Aorta (tissue), 5 donors: ENCODE results near the gene TLR9. TPM values are rescaled to one million over a fixed set of nuclear protein-coding genes. Genes with fewer than 3 reads are reported as not detected.

Experiments
- ATAC-seq: fragments of 200-7000 bp; cut with Tn5 transposase; one replicate; pipeline ENCODE4 v1.9.1; 2022; ENCODE audit warnings: moderate library complexity; ENCODE audit not compliant: low FRiP score
- DNase-seq, 2 donors: peaks; one replicate each; pipeline ENCODE4 v3.0.0-alpha.2; 2020
- H3K27ac ChIP-seq, 2 donors: one replicate each; pipeline ENCODE4 v1.5.1; 2013; ENCODE audit warnings: low read length in 2 of 2, mild to moderate bottlenecking in 2 of 2, moderate library complexity in 2 of 2, control low read depth in 1 of 2, inconsistent platforms in 1 of 2, low read depth in 1 of 2
- H3K27me3 ChIP-seq, 2 donors: one replicate each; pipeline ENCODE4 v1.6.1; 2013; ENCODE audit warnings: control low read depth in 1 of 2, low read length in 1 of 2, mild to moderate bottlenecking in 1 of 2, moderate library complexity in 1 of 2; ENCODE audit not compliant: insufficient read depth in 2 of 2, control insufficient read depth in 1 of 2
- H3K36me3 ChIP-seq, 2 donors: one replicate each; pipeline ENCODE4 v1.6.1; 2013; ENCODE audit warnings: control low read depth in 1 of 2, low read length in 1 of 2, mild to moderate bottlenecking in 1 of 2; ENCODE audit not compliant: insufficient read depth in 2 of 2, control insufficient read depth in 1 of 2
- H3K4me1 ChIP-seq, 2 donors: one replicate each; pipeline ENCODE4 v1.6.1; 2013; ENCODE audit warnings: low read length in 2 of 2, control low read depth in 1 of 2, mild to moderate bottlenecking in 1 of 2, moderate library complexity in 1 of 2; ENCODE audit not compliant: insufficient read depth in 2 of 2, control insufficient read depth in 1 of 2
- H3K4me3 ChIP-seq, 2 donors: one replicate each; pipeline ENCODE4 v1.5.1; 2013; ENCODE audit warnings: low read length in 2 of 2, control low read depth in 1 of 2, mild to moderate bottlenecking in 1 of 2
- H3K9me3 ChIP-seq: one replicate; pipeline ENCODE4 v1.6.1; 2013; ENCODE audit warnings: mild to moderate bottlenecking, low read length; ENCODE audit not compliant: control insufficient read depth
- WGBS, 2 donors: extraction: QIAGEN DNeasy Blood & Tissue Kit; methylation state at CpG; one replicate each; pipeline ENCODE4 v1.1.7; 2013; 5-methylcytosine and 5-hydroxymethylcytosine counted together
- intact Hi-C, 2 donors: fragments of 100-400 bp; cut with DNase I; formaldehyde crosslinking; loops; one replicate each; pipeline versions ENCODE4 v1.14.2 to v1.15.0; 2022
- polyA plus RNA-seq, 2 donors: library from polyadenylated mRNA; stranded (reverse); fragments of 200-250 nt; gene quantifications; one replicate each; pipeline ENCODE4 v1.2.3, GENCODE V29; 2013
- total RNA-seq, 2 donors: library from RNA; stranded (reverse); fragmentation: NEBNext Ultra II Directional; extraction: Animal tissue kit (Norgen Biotek cat#: 25700); gene quantifications; one replicate each; pipeline ENCODE4 v1.2.1, GENCODE V29; 2021
- donor health status: healthy with polysubstance abuse.
- donor health status: Bipolar disorder and iron deficiency.
- donor health status: DM: no; HTN: no; CAD: no.
- donor health status: DM: no; HTN: no; CAD: no.
- donor health status: DM: yes; HTN: yes; CAD: no.

The TLR9 gene
- total and polyA plus RNA-seq, 4 donors = 0.42 to 0.81 TPM; not detected in 2

- intact Hi-C loops = no loop called here
- H3K36me3 ChIP-seq = peaks cover 0 to 5% of the 10 kb centered on the region in 2 donors
- no peaks in the 10 kb centered on the region for H3K4me1 ChIP-seq
These were observed 27.4 kb downstream of the TLR9 start, which contains the start of gene ALAS1 for GRCh38 chr3:52197842-52198625. Gene ALAS1 (plus strand): TSS chr3:52198160. CDS start chr3:52199242, 1,082 bp downstream.

GRCh38 chr3:52197499-52197841, 28.0 kb downstream of the TLR9 start:
- Histone ChIP-seq H3K4me3 (peak overlapping the region; percentile 38 to 51), H3K36me3 (peaks cover 0 to 1% of the 10 kb centered on the region in 2 donors), H3K27me3 (no peaks in the 10 kb centered on the region), H3K4me1 (no peaks in the 10 kb centered on the region), H3K27ac (peak overlapping the region in 1 of 2 donors; percentile 12), H3K9me3 (no peaks in the 10 kb centered on the region)
- ATAC-seq = no peak
- intact Hi-C loops = no loop called here
- WGBS, 2 donors = 50 to 55% methylated on average over 10 of the region's 10 CpGs
- DNase-seq = no peak

More at GRCh38 chr3:52197842-52198625, 27.4 kb downstream of the TLR9 start, which contains the start of gene ALAS1:
- DNase-seq = peak; percentile 95 to 97
- 0 to 1% methylated on average over 71 of the region's 71 CpGs for WGBS, 2 donors
- Histone ChIP-seq H3K27me3 (no peaks in the 10 kb centered on the region), H3K4me3 (peak within 1 kb of the TSS; percentile 51 to 79), H3K27ac (peak within 1 kb of the TSS in 1 of 2 donors; percentile 22), H3K9me3 (no peaks in the 10 kb centered on the region)
- ATAC-seq = peak; percentile 95

DNA sequence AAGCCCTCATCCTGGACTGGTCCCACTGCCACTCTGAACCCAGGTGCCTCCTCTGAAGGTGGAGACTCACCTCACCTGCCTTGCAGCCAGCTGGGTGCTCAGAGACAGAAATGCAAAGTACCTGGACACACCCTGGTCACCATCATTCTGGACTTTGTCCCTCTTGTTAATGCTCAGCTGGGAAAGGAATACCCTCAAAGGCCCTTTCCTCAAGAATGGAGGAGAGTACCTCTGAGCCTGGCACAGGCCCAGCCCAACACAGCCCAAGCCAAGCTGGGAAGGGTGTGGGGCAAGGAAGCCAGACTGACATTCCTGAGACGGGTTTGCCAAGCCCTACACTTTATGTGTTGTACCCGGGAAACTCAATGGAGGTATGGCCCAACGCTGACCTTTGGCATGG, 28.5 kb downstream of the TLR9 start:
- no peak for DNase-seq
- H3K4me1 ChIP-seq = no peaks in the 10 kb centered on the region
- intact Hi-C loops = no loop called here
- 33 to 42% methylated on average over 3 of the region's 3 CpGs for WGBS, 2 donors
- no peak overlapping the region for H3K4me3 ChIP-seq
- H3K27ac ChIP-seq = no peak overlapping the region
- no peaks in the 10 kb centered on the region for H3K27me3 ChIP-seq
- ATAC-seq = peak; percentile 1
- H3K9me3 ChIP-seq = no peaks in the 10 kb centered on the region
- H3K36me3 ChIP-seq = no peaks in the 10 kb centered on the region

- no peaks in the 10 kb centered on the region for H3K4me1 ChIP-seq
- H3K9me3 ChIP-seq = no peaks in the 10 kb centered on the region
- 88 to 91% methylated on average over 10 of the region's 10 CpGs for WGBS, 2 donors
- H3K36me3 ChIP-seq = no peaks in the 10 kb centered on the region
- H3K27me3 ChIP-seq = no peaks in the 10 kb centered on the region
- H3K27ac ChIP-seq = no peak overlapping the region
- no peak overlapping the region for H3K4me3 ChIP-seq
- ATAC-seq (peak; percentile 1), DNase-seq (peak in 1 of 2 donors; percentile 72)
- intact Hi-C loops = no loop called here
These were observed 29.6 kb downstream of the TLR9 start for GRCh38 chr3:52195823-52196331.

- ATAC-seq (no peak), DNase-seq (no peak)
- H3K4me1 ChIP-seq = peaks cover 0 to 2% of the 10 kb centered on the region in 2 donors
- no peak overlapping the region for H3K27ac ChIP-seq
- no peaks in the 10 kb centered on the region for H3K27me3 ChIP-seq
- H3K4me3 ChIP-seq = no peak overlapping the region
- intact Hi-C loops = no loop called here
- no peaks in the 10 kb centered on the region for H3K36me3 ChIP-seq
- no peaks in the 10 kb centered on the region for H3K9me3 ChIP-seq
- 99 to 100% methylated on average over 3 of the region's 3 CpGs for WGBS, 2 donors
These were observed 30.2 kb downstream of the TLR9 start for GRCh38 chr3:52195291-52195597.

DNA sequence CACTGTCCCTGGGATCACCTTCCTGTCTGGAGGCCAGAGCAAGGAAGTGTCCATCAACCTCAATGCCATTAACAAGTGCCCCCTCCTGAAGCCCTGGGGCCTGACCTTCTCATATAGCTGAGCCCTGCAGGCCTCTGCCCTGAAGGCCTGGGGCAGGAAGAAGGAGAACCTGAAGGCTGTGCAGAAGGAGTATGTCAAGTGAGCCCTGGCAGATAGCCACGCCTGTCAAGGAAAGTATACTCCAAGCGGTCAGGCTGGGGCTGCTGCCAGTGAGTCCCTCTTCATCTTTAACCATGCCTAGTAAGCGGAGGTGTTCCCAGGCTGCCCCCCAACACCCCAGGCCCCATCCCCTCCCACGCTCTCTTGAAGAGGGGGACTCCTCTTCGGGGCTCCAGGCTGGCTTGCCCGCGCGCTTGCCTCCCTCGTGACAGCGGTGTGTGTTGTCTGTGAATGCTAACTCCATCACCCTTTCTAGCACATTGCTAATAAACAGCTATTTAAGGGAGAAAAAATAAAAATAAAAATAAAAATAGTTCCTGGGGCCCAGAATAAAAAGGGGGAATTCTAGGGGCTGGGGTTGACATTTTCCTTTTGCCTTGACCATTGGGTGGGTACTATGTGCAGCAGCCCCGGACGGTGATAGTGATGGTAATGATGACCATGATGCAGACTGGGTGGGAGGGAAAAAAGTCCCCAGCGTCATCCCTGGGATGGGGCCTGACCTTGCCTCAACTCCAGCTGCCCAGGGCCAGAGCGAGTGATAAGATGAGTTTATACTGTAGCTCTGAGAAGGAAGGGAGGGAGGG, 30.8 kb downstream of the TLR9 start:
- no peak for DNase-seq
- Histone ChIP-seq H3K27ac (no peak overlapping the region), H3K36me3 (no peaks in the 10 kb centered on the region)

GRCh38 chr3:52193065-52193464, 32.4 kb downstream of the TLR9 start:
- Histone ChIP-seq H3K4me1 (peaks cover 0 to 2% of the 10 kb centered on the region in 2 donors), H3K36me3 (no peaks in the 10 kb centered on the region), H3K4me3 (no peak overlapping the region), H3K27ac (no peak overlapping the region), H3K9me3 (no peaks in the 10 kb centered on the region), H3K27me3 (no peaks in the 10 kb centered on the region)
- WGBS, 2 donors = 69 to 71% methylated on average over 18 of the region's 18 CpGs
- ATAC-seq = no peak
- intact Hi-C loops = no loop called here
- DNase-seq = no peak

More for the DNA sequence above, 30.8 kb downstream of the TLR9 start:
- H3K4me1 ChIP-seq = peaks cover 0 to 2% of the 10 kb centered on the region in 2 donors
- intact Hi-C loops = no loop called here
- no peaks in the 10 kb centered on the region for H3K27me3 ChIP-seq
- no peak for ATAC-seq
- H3K9me3 ChIP-seq = no peaks in the 10 kb centered on the region
- 86 to 92% methylated on average over 14 of the region's 14 CpGs for WGBS, 2 donors
- no peak overlapping the region for H3K4me3 ChIP-seq

GRCh38 chr3:52191663-52192062, 33.8 kb downstream of the TLR9 start:
- H3K36me3 ChIP-seq = no peaks in the 10 kb centered on the region
- DNase-seq (no peak), ATAC-seq (no peak)
- intact Hi-C loops = loop anchor here in 1 of 2 donors (2.0 kb wide), 1 partner anchor 35 kb away; no protein-coding TSS in a partner anchor
- H3K27me3 ChIP-seq = no peaks in the 10 kb centered on the region
- H3K27ac ChIP-seq = no peak overlapping the region
- 95% methylated on average over 4 of the region's 4 CpGs for WGBS, 2 donors
- no peaks in the 10 kb centered on the region for H3K9me3 ChIP-seq
- no peak overlapping the region for H3K4me3 ChIP-seq
- peaks cover 0 to 2% of the 10 kb centered on the region in 2 donors for H3K4me1 ChIP-seq
